Keratinocyte (primary cell): ENCODE measurements around the gene CFAP58. TPM values are rescaled to one million over a fixed set of nuclear protein-coding genes. Genes with fewer than 3 reads are reported as not detected.

Experiments
- DNase-seq: peaks from one replicate; pipeline ENCODE4 v3.0.0-alpha.2; 2011; ENCODE audit warnings: low read depth, missing footprints, low spot score
- FAIRE-seq: peaks from 2 replicates; lab custom pipeline; 2011; peaks lifted over from hg19 to GRCh38; lab: Jason Lieb, UNC
- H2AFZ ChIP-seq: 2 replicates; pipeline ENCODE4 v1.6.0; 2012; ENCODE audit warnings: low read length, control low read depth, inconsistent platforms; ENCODE audit not compliant: control insufficient read depth
- H3K27ac ChIP-seq: 2 replicates; pipeline ENCODE4 v1.5.1; 2011; ENCODE audit warnings: low read length; ENCODE audit not compliant: control insufficient read depth, insufficient read depth
- H3K27me3 ChIP-seq: 3 replicates; pipeline ENCODE4 v1.6.0; 2011; ENCODE audit warnings: low read length; ENCODE audit not compliant: control insufficient read depth, insufficient read depth; ENCODE audit errors: extremely low read depth
- H3K36me3 ChIP-seq, 2 experiments: 2 replicates in 1 of 2; 3 replicates in 1 of 2; pipeline ENCODE4 v1.5.1; 2011; ENCODE audit warnings: low read length in 2 of 2, mild to moderate bottlenecking in 1 of 2; ENCODE audit not compliant: control insufficient read depth in 2 of 2, insufficient read depth in 2 of 2; ENCODE audit errors: extremely low read depth in 1 of 2
- H3K4me1 ChIP-seq: 3 replicates; pipeline ENCODE4 v1.5.1; 2011; ENCODE audit warnings: low read length; ENCODE audit not compliant: control insufficient read depth, insufficient read depth; ENCODE audit errors: extremely low read depth
- H3K4me2 ChIP-seq: 3 replicates; pipeline ENCODE4 v1.6.0; 2011; ENCODE audit warnings: low read depth, low read length; ENCODE audit not compliant: control insufficient read depth, insufficient read depth; ENCODE audit errors: extremely low read depth
- H3K4me3 ChIP-seq, 3 experiments: fragments of 200-600 bp in 1 of 3; sonication (generic) in 1 of 3; 2 replicates in 2 of 3; 3 replicates in 1 of 3; pipeline ENCODE4 v1.5.1; 2011 to 2016; ENCODE audit warnings: low read length in 3 of 3, mild to moderate bottlenecking in 3 of 3, control low read depth in 2 of 3, inconsistent platforms in 1 of 3, low read depth in 1 of 3, mixed read lengths in 1 of 3, mixed run types in 1 of 3, moderate library complexity in 1 of 3; ENCODE audit not compliant: control insufficient read depth in 2 of 3, insufficient read depth in 2 of 3; ENCODE audit errors: extremely low read depth in 1 of 3
- H3K79me2 ChIP-seq: 2 replicates; pipeline ENCODE4 v1.6.0; 2012; ENCODE audit warnings: low read length; ENCODE audit not compliant: control insufficient read depth, insufficient read depth
- H3K9ac ChIP-seq: 3 replicates; pipeline ENCODE4 v1.6.0; 2011; ENCODE audit warnings: low read length; ENCODE audit not compliant: control insufficient read depth, insufficient read depth; ENCODE audit errors: extremely low read depth
- H3K9me1 ChIP-seq: 3 replicates; pipeline ENCODE4 v1.6.0; 2011; ENCODE audit warnings: low read length; ENCODE audit not compliant: control insufficient read depth, insufficient read depth; ENCODE audit errors: extremely low read depth
- H3K9me3 ChIP-seq: 2 replicates; pipeline ENCODE4 v1.5.1; 2012; ENCODE audit warnings: low read depth, low read length; ENCODE audit not compliant: control insufficient read depth
- H4K20me1 ChIP-seq: 3 replicates; pipeline ENCODE4 v1.6.0; 2011; ENCODE audit warnings: low read length; ENCODE audit not compliant: control insufficient read depth, insufficient read depth; ENCODE audit errors: extremely low read depth
- CTCF ChIP-seq, 3 experiments: IDR thresholded peaks in 1 of 3; conservative IDR thresholded peaks in 1 of 3; optimal IDR thresholded peaks in 1 of 3; 2 replicates in 2 of 3; 3 replicates in 1 of 3; pipeline versions ENCODE3 to v1.5.1; 2011; ENCODE audit warnings: low read length in 3 of 3, mild to moderate bottlenecking in 3 of 3, moderate library complexity in 2 of 3, control low read depth in 1 of 3, inconsistent platforms in 1 of 3; ENCODE audit not compliant: insufficient read depth in 2 of 3; ENCODE audit errors: extremely low read depth in 1 of 3
- EZH2 ChIP-seq: IDR thresholded peaks from one replicate; pipeline ENCODE4 v1.6.1; 2012; ENCODE audit warnings: inconsistent platforms, mild to moderate bottlenecking, low read length, moderate library complexity
- dilution Hi-C: fragments of 300-500 bp; cut with MboI; formaldehyde crosslinking; loops from one replicate; pipeline ENCODE4 v1.7.0; 2020; ENCODE audit warnings: low sequenced_read_pairs; ENCODE audit not compliant: extremely low pct_ligation_motif_present
- polyA plus RNA-seq, 5 experiments: library from polyadenylated mRNA; depleted of rRNA in 3 of 5; stranded (reverse) in 3 of 5; stranded (forward) in 1 of 5; unstranded in 1 of 5; fragments of >200 nt; gene quantifications; 1 replicate in 1 of 5; 2 replicates in 3 of 5; 3 replicates in 1 of 5; pipeline versions ENCODE4 v1.2.1 to v1.2.3, GENCODE V29; 2011 to 2012; ENCODE audit warnings: missing spikeins in 2 of 5, low read depth in 1 of 5, low replicate concordance in 1 of 5

Gene CFAP58
- polyA plus RNA-seq, 1 donor (not counting 4 experiments of a cell fraction or from before 2014, with no cell fraction given), result 2.3 TPM

GRCh38 chr10:104367904-104368303 is 14.3 kb downstream of the CFAP58 start:
- H3K9ac ChIP-seq, result no peak overlapping the region
- no peaks in the 10 kb centered on the region for H3K36me3 ChIP-seq
- peaks cover 4% of the 10 kb centered on the region for H3K9me3 ChIP-seq
- H2AFZ ChIP-seq, result no peak overlapping the region
- dilution Hi-C loops, result no loop called here
- no peak for TF ChIP-seq CTCF (optimal IDR thresholded peaks at IDR 0.05 in 1 of 3, IDR thresholded peaks at IDR 0.05 in 1 of 3, conservative IDR thresholded peaks at IDR 0.05 in 1 of 3; ENCODE audit: extremely low read depth in 1 of 3, insufficient read depth in 2 of 3, low read length in 3 of 3)
- no peak for TF ChIP-seq EZH2
- no peaks in the 10 kb centered on the region for H3K9me1 ChIP-seq
- H4K20me1 ChIP-seq, result no peaks in the 10 kb centered on the region
- no peak overlapping the region for H3K4me3 ChIP-seq
- H3K4me1 ChIP-seq, result no peaks in the 10 kb centered on the region
- H3K79me2 ChIP-seq, result no peaks in the 10 kb centered on the region
- no peak overlapping the region for H3K4me2 ChIP-seq
- peaks cover 18% of the 10 kb centered on the region for H3K27me3 ChIP-seq
- DNase-seq, result no peak
- no peak overlapping the region for H3K27ac ChIP-seq
- FAIRE-seq, result no peak

DNA sequence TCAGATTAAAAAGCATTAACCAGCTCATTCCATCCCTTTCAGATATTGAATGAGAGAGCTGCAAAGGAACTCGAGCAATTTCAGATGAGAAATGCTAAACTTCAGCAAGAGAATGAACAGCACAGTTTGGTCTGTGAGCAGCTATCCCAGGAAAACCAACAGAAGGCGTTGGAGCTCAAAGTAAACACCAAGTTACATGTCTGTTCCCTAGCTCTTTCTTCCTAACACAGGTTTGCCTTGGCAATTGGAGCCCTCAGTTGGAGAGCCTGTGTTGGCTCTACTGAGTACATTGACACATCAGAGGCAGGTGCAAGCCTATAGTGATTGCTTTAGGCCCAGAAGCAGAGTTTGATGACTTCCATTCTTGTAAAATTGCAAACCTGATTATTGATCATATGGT is 14.7 kb downstream of the CFAP58 start:
- H3K27me3 ChIP-seq, result peaks cover 20% of the 10 kb centered on the region

More for the DNA sequence above, 14.7 kb downstream of the CFAP58 start:
- Histone ChIP-seq H3K9me3 (peaks cover 4% of the 10 kb centered on the region), H3K27ac (no peak overlapping the region), H4K20me1 (no peaks in the 10 kb centered on the region), H3K4me3 (no peak overlapping the region), H2AFZ (no peak overlapping the region), H3K9ac (no peak overlapping the region), H3K4me1 (no peaks in the 10 kb centered on the region), H3K36me3 (no peaks in the 10 kb centered on the region), H3K9me1 (no peaks in the 10 kb centered on the region), H3K4me2 (no peak overlapping the region), H3K79me2 (no peaks in the 10 kb centered on the region)
- DNase-seq (no peak), FAIRE-seq (no peak)
- dilution Hi-C loops, result no loop called here
- TF ChIP-seq EZH2, result no peak
- TF ChIP-seq CTCF (optimal IDR thresholded peaks at IDR 0.05 in 1 of 3, IDR thresholded peaks at IDR 0.05 in 1 of 3, conservative IDR thresholded peaks at IDR 0.05 in 1 of 3; ENCODE audit: extremely low read depth in 1 of 3, insufficient read depth in 2 of 3, low read length in 3 of 3), result no peak
